Endothelial cell of umbilical vein (primary cell): ENCODE results near the gene NLRP8. TPM values are rescaled to one million over a fixed set of nuclear protein-coding genes. Genes with fewer than 3 reads are reported as not detected.
"Not testable (repeated sequence)": the region's sequence is repeated elsewhere in the genome, so short reads cannot be mapped to it uniquely, and the experiment has no call there.

Experiments used
- BruUV-seq: library from RNA; stranded (reverse); fragments of 400-500 nt; replicated peaks from 2 replicates; lab custom pipeline; 2021; lab: Mats Ljungman, UMichigan
- CTCF ChIA-PET: fragments of 300-600, 350-600 bp; sonication (Branson Sonifier 250); formaldehyde crosslinking; loops from one replicate; lab custom pipeline; 2021; ENCODE audit warnings: antibody characterized with exemption, inconsistent platforms; lab: Charles Lee
- POLR2A ChIA-PET: fragments of 300-600, 350-600 bp; sonication (Branson Sonifier 250); formaldehyde crosslinking; loops from one replicate; lab custom pipeline; 2021; ENCODE audit warnings: antibody characterized with exemption, inconsistent platforms; lab: Charles Lee
- DNase-seq: peaks from one replicate; pipeline ENCODE4 v3.0.0-alpha.2; 2011; ENCODE audit warnings: low read depth, low spot score
- FAIRE-seq: peaks from 2 replicates; lab custom pipeline; 2011; peaks lifted over from hg19 to GRCh38; lab: Jason Lieb, UNC
- H2AFZ ChIP-seq: 2 replicates; pipeline ENCODE4 v1.6.0; 2012; ENCODE audit warnings: low read depth, low read length, control low read depth, inconsistent platforms
- H3K27ac ChIP-seq: 2 replicates; pipeline ENCODE4 v1.5.1; 2011; ENCODE audit warnings: low read depth, mild to moderate bottlenecking, control low read depth, low read length, moderate library complexity; ENCODE audit not compliant: insufficient read depth
- H3K27me3 ChIP-seq, 2 experiments: 2 replicates each; pipeline versions ENCODE4 v1.6.0 to v1.6.1; 2011; ENCODE audit warnings: low read length in 2 of 2, mixed read lengths in 1 of 2; ENCODE audit not compliant: control insufficient read depth in 2 of 2, insufficient read depth in 2 of 2
- H3K36me3 ChIP-seq, 2 experiments: 2 replicates in 1 of 2; 3 replicates in 1 of 2; pipeline ENCODE4 v1.5.1; 2011; ENCODE audit warnings: low read length in 2 of 2, mild to moderate bottlenecking in 1 of 2, moderate library complexity in 1 of 2; ENCODE audit not compliant: control insufficient read depth in 2 of 2, insufficient read depth in 2 of 2; ENCODE audit errors: extremely low read depth in 1 of 2
- H3K4me1 ChIP-seq: 3 replicates; pipeline ENCODE4 v1.5.1; 2011; ENCODE audit warnings: mild to moderate bottlenecking, low read length; ENCODE audit not compliant: control insufficient read depth, insufficient read depth; ENCODE audit errors: extremely low read depth
- H3K4me2 ChIP-seq: 2 replicates; pipeline ENCODE4 v1.6.1; 2011; ENCODE audit warnings: low read length, control low read depth, mixed read lengths; ENCODE audit not compliant: insufficient read depth
- H3K4me3 ChIP-seq, 3 experiments: fragments of 200-600 bp in 1 of 3; sonication (generic), shearing (Covaris generic) in 1 of 3; replicated peaks in 1 of 3; 2 replicates each; pipeline ENCODE4 v1.5.1; 2011 to 2016; ENCODE audit warnings: control low read depth in 3 of 3, low read length in 3 of 3, mild to moderate bottlenecking in 2 of 3, inconsistent platforms in 1 of 3, low read depth in 1 of 3, moderate library complexity in 1 of 3; ENCODE audit not compliant: insufficient read depth in 1 of 3
- H3K79me2 ChIP-seq: 2 replicates; pipeline ENCODE4 v1.6.0; 2012; ENCODE audit warnings: low read length, inconsistent platforms; ENCODE audit not compliant: control insufficient read depth, insufficient read depth
- H3K9ac ChIP-seq: replicated peaks from 2 replicates; pipeline ENCODE3; 2011; ENCODE audit warnings: low read length, control low read depth; ENCODE audit not compliant: insufficient read depth; ENCODE audit errors: extremely low read depth
- H3K9me1 ChIP-seq: replicated peaks from 3 replicates; pipeline ENCODE4 v1.6.0; 2011; ENCODE audit warnings: mild to moderate bottlenecking, low read length; ENCODE audit not compliant: control insufficient read depth, insufficient read depth; ENCODE audit errors: extremely low read depth
- H3K9me3 ChIP-seq: replicated peaks from 2 replicates; pipeline ENCODE4 v1.5.1; 2012; ENCODE audit warnings: low read length, inconsistent platforms; ENCODE audit not compliant: control insufficient read depth, insufficient read depth
- H4K20me1 ChIP-seq: replicated peaks from 2 replicates; pipeline ENCODE3; 2011; ENCODE audit warnings: mild to moderate bottlenecking, low read length; ENCODE audit not compliant: control insufficient read depth, insufficient read depth; ENCODE audit errors: extremely low read depth
- FOS ChIP-seq: IDR thresholded peaks from 2 replicates; pipeline ENCODE4 v1.6.1; 2011; ENCODE audit warnings: mild to moderate bottlenecking, low read length, moderate library complexity, borderline replicate concordance; ENCODE audit not compliant: insufficient read depth
- POLR2A ChIP-seq: IDR thresholded peaks from 2 replicates; pipeline ENCODE4 v1.6.1; 2012; ENCODE audit warnings: low read depth, mild to moderate bottlenecking, control low read depth, low read length
- POLR2AphosphoS5 ChIP-seq: IDR thresholded peaks from 2 replicates; pipeline ENCODE4 v1.6.1; 2012; ENCODE audit warnings: low read depth, mild to moderate bottlenecking, control low read depth, low read length, moderate library complexity; ENCODE audit not compliant: insufficient read depth
- dilution Hi-C: fragments of 300-500 bp; cut with MboI; formaldehyde crosslinking; loops from one replicate; pipeline ENCODE4 v1.15.0; 2019; ENCODE audit warnings: low sequenced_read_pairs; ENCODE audit not compliant: extremely low pct_ligation_motif_present
- intact Hi-C: fragments of 100-400 bp; cut with micrococcal nuclease; formaldehyde crosslinking; loops from one replicate; pipeline ENCODE4 v1.10.0; 2022
- polyA plus RNA-seq, 4 experiments: library from polyadenylated mRNA; depleted of rRNA in 3 of 4; stranded (reverse) in 3 of 4; unstranded in 1 of 4; fragments of >200 nt; gene quantifications; 2 replicates each; pipeline versions ENCODE4 v1.2.1 to v1.2.3, GENCODE V29; 2011 to 2012; ENCODE audit warnings: missing spikeins in 1 of 4
- total RNA-seq: library from RNA; stranded (reverse); gene quantifications from 2 replicates; pipeline ENCODE4 v1.2.3, GENCODE V29; 2021

NLRP8 gene
- total and polyA plus RNA-seq, 2 donors (not counting 3 experiments of a cell fraction or from before 2014, with no cell fraction given): not detected

GRCh38 chr19:56015756-56016155 lies 68.1 kb downstream of the NLRP8 start:
- Histone ChIP-seq H3K9me3 (no peaks in the 10 kb centered on the region), H3K79me2 (no peaks in the 10 kb centered on the region), H3K4me2 (no peak overlapping the region), H4K20me1 (no peaks in the 10 kb centered on the region), H3K9me1 (no peaks in the 10 kb centered on the region), H3K27me3 (no peaks in the 10 kb centered on the region), H3K4me1 (no peaks in the 10 kb centered on the region), H3K9ac (no peak overlapping the region), H3K27ac (no peak overlapping the region), H3K4me3 (no peak overlapping the region), H2AFZ (no peak overlapping the region), H3K36me3 (no peaks in the 10 kb centered on the region)
- TF ChIP-seq POLR2A (no peak), POLR2AphosphoS5 (no peak), FOS (no peak)
- ChIA-PET POLR2A (no interaction called here), CTCF (no interaction called here)
- no peak for FAIRE-seq
- intact Hi-C loops: no loop called here
- no peak for DNase-seq
- BruUV-seq: no TSS peak
- dilution Hi-C loops: no loop called here

GRCh38 chr19:56019325-56019724 lies 71.7 kb downstream of the NLRP8 start:
- H3K36me3 ChIP-seq, H3K9ac ChIP-seq, H2AFZ ChIP-seq, BruUV-seq, H3K27me3 ChIP-seq, H3K4me2 ChIP-seq, H3K4me3 ChIP-seq, intact Hi-C loops, POLR2A ChIA-PET, H3K9me1 ChIP-seq, H4K20me1 ChIP-seq, DNase-seq, dilution Hi-C loops, CTCF ChIA-PET, H3K4me1 ChIP-seq, H3K79me2 ChIP-seq, H3K9me3 ChIP-seq, FAIRE-seq, H3K27ac ChIP-seq: not testable (repeated sequence)

GRCh38 chr19:56020355-56020975 lies 72.8 kb downstream of the NLRP8 start:
- FAIRE-seq, H3K4me3 ChIP-seq, H3K79me2 ChIP-seq, POLR2A ChIA-PET, H2AFZ ChIP-seq, H3K36me3 ChIP-seq, H3K4me1 ChIP-seq, H3K9me3 ChIP-seq, dilution Hi-C loops, intact Hi-C loops, H3K27me3 ChIP-seq, H3K9me1 ChIP-seq, H4K20me1 ChIP-seq, H3K4me2 ChIP-seq, H3K9ac ChIP-seq, BruUV-seq, CTCF ChIA-PET, H3K27ac ChIP-seq, DNase-seq: not testable (repeated sequence)
